ENCODE data around the gene LASP1NB.
"Not testable (repeated sequence)": the region's sequence is repeated elsewhere in the genome, so short reads cannot be mapped to it uniquely, and the experiment has no call there.

LASP1NB gene

DNA sequence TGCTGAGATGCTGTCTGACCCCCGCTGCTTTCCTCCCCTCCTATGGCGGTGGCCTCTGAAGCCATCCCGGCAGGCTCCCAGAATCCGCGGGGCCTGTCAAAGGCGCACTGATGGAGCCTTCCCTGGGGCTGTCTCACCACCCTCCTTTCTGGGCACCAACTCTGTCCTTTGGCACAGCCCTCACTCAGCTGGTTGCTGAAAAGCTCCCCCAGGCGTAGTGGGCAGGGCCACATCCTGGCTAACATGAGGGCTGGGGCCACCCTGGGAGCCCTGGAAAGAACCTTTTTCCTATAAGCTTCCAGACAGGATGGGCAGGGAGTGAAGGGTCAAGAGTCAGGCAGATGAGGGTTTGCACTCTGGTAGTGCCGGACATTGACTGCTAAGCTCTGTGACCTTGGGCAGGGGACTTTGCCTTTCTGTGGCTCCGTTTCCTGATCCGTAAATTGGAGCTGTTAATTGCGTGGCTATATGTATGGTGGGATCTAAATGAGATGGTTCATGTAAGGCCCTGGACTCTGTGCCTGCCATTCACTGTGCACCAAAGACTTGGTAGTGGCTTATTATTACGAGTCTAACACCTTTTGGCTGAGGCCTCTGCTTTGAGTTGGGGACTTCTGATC lies 27.6 kb upstream of the LASP1NB start:
- no peak for DNase-seq

DNA sequence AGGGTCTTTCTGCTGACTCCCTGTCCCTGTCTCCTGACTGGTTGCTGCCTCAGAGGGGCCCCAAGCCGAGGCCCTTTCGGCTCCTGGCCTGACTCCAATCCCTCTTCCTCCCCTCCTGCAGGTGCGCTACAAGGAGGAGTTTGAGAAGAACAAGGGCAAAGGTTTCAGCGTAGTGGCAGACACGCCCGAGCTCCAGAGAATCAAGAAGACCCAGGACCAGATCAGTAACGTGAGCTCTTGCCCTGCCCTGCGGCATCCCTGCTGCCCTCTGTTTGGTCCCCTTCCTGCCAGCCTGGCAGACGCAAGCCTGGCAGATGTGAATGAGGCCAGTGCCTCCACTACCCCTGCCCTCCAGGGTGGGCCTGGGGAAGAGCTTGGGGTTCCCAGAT lies 27.1 kb upstream of the LASP1NB start:
- DNase-seq, result no peak

DNA sequence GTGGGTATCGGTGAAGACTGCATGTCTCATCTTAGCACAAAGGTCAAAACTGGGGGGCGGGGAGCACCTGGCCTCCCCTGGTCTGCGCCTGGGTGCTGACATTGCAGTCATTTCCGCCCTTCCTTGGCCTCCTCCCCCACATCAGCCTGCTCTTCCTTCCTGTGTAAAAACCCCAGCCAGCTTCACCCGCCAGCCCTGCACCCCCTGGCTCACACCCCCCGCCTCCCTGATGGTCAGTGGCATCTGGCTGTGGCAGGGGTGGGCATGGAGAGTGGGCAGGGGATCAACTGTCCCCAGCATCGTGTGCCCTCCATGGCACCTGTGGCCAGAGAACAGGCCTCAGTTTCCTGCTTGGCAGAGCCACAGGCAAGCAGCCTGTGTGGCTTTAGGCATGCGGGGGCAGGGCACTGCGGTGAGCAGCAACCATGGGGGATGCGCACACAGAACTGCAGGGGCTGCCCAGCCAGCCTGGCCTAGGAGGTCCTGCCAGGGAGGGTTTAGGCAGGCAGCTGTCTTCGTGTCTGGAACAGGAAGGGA lies 26.5 kb upstream of the LASP1NB start:
- no peak for DNase-seq

DNA sequence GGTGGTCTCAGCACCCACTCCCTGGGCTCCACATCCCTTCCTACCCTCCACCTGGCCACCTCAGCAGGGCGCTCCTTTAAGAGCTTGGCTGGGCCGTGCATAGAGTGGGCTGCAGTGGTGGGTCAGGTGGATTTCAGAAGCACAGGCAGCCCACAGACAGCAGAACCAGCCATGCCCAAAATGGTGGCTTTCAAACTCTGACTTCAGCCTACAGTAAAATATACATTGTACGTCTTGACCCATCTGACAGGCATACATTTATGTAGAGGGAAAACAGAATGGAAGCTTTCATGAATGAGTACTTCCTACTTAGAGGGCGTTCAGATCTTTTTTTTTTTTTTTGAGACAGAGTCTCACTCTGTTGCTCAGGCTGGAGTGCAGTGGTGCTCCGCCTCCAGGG lies 26.0 kb upstream of the LASP1NB start:
- DNase-seq, result no peak

DNA sequence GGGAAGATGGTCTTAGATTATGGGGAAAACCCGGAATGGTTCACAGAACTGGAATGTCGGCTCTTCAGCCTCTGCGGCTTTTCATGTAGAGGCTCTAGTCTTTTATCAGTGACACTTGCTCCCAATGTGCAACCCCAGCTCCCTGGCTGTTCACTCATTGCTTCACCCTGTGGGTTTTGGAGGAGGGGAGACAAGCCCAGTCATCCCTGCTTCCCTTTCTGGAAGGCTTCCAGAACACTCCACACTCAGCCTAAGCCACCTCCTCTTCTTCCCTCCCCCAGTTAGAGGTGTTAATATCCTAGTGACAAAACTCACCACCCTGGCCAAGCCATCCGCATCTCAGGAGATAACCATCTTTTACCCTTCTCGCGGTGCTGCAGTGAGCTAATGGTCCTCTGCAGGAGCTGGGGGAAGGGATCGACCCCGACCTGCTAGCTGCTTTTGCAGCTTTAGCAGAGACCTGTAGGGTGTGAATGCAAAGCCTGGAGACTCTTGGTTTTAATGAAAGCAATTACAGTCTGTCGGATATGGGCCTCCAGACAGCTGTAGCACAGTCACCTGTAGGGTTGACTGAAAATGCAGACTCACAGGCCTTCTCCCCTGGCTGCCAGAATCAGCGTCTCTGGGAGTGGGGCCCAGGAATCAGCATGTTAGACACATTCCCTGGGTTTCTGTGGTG lies 24.3 kb upstream of the LASP1NB start:
- DNase-seq, result no peak

DNA sequence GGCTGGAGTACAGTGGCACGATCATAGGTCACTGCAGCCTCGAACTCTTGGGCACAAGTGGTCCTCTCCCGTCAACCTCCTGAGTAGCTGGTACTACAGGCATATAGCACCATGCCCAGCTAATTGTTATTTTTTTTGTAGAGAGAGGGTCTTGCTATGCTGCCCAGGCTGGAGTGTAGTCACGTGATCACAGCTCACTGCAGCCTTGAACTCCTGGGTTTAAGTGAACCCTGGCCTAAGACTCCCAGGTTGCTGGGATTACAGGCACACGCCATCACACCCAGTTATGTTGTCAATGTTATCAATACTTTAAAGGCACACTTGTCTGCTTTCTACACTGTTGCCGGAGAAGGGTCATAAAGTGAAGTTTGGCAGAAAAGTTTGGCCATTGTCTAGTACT lies 22.0 kb upstream of the LASP1NB start:
- no peak for DNase-seq

DNA sequence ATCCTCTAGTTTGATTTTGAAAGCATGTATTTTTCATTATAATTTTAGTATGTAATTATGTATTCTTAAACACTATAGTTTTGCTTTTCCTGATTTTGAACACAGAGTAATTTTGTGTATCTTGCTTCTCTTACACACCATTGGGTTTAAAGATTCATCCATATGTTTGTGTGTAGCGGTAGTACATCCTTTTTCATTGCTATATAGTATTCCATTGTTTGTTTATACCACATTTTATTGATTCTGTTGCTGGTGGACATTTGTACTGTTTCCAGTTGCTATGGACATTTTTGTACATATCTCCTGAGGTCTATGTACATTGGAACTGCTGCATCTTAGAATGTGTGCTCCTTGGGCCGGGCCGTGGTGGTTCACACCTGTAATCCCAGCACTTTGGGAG lies 20.5 kb upstream of the LASP1NB start:
- no peak for DNase-seq

DNA sequence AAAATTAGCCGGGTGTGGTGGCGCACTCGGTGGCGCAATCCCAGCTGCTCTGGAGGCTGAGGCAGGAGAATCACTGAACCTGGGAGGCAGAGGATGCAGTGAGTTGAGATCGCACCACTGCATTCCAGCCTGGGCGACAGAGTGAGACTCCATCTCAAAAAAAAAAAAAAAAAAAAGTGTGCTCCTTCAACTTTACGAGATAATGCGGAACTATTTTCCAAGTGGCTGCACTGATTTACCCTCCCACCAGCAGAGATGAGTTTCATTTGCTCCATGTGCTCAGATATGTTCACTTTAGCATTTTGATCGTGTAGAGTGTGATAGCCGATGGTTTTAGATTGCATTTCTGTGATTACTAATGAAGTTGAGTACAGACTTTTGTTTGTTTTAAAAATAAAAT lies 20.0 kb upstream of the LASP1NB start:
- no peak for DNase-seq

DNA sequence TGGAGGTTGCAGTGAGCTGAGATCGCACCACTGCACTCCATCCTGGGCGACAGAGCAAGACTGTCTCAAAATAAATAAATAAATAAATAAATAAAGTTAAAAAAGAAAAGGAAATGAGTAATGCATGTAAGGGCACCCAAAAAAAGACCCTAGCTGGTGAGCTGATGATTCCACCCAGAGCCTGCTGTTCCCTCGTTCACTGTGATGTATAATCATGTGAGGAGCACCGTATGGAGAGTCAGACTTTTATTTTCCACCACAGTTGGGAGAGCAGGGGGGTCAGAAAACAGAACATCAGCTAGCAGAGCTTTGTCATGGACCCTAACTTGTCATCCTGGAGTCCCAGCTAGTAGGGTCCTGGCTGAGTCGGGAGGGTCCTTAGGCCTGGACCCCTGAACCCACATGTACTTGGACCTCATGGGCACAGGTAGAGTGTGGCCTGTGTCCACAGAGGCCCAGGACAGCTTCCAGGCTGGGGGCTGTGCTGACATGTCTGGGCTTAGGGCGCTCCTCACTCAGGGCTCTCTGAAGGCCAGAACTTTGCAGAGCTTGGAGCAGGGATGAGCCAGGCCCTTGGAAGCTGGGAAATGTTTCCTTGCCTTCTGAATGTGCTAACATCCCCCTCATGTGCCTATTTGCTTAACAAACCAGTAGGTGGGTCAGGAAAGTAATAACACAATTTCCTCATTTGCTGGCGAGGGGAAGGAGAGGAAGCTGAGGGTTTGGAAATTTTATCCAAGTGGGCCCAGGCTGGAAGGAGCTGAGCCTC lies 18.8 kb upstream of the LASP1NB start:
- no peak for DNase-seq

DNA sequence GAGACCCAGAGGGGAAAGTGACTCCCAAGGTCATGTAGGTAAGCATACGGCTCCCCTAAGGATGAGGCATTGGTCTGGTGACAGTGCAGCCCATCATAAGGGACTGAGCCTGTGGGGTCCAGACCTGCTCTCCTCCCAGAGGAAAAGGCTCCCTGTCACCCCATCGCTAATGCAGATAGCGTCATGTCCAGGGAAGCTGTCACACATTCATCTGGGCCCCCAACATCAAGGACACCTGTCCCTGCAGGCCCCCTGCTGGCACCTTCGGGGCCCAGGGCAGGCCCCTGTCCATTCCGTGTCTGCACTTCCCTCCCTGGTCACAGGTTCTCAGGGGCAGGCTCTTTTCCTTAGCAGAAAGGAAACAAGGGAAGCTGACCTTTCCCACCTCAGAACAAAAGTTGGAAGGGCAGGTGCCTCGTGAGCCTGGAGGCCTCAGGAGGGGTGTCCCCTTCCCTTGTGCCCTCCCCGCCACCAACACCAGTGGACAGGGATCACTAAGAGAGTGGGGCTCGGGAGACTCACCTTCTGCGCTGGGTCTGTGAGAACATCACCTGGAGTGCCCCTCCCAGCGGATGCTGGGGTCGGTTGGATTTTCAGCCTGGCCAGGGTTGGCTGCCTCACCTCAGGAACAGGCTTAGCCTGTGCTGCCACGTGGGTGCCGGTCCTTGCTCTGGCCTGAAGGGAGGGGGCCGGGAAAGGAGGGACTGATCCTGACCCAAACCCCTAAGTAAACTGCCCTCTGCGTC lies 17.3 kb upstream of the LASP1NB start:
- no peak for DNase-seq

DNA sequence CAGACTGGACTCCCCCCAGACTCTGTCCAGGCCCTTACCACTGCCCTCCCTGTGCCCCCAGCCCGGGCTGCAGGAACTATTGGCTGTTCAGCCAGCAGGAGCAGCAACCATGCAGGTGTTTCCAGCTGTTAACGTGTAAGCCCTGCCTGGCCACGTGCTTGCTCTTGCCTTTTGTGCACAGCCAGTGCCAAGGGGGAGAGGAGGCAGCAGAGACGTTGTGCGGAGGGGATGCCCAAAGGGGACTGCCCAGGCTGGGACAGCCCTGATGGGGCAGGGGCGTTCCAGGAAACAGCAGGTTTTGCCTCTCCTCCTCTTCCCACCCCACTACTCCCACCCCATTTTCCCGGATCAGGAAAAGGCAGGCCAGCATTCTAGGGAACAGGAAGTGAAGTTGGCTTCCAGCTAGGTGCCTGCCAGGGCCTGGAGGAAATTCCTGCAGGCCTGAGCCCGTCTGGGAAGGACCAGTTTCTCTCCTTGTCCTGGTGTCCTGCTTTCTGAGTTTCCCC lies 16.7 kb upstream of the LASP1NB start:
- no peak for DNase-seq

DNA sequence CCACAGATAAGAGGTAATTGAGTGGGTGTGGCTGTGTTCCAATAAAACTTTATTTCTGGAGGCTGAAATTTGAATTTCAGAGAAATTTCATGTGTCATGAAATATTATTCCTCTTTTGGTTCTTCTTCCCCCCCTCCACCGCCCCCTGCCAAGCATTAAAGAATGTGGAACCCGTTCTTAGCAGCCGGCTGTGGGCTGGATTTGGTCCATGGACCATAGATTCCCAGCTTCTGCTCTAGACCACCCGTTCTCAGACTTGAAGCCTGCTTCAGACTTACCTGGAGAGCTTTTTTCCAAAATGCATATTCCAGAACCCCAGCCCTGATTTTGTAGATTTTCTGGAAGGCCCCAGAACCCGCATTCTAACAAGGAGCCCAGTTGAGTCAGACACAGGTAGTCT lies 15.1 kb upstream of the LASP1NB start:
- DNase-seq, result no peak

DNA sequence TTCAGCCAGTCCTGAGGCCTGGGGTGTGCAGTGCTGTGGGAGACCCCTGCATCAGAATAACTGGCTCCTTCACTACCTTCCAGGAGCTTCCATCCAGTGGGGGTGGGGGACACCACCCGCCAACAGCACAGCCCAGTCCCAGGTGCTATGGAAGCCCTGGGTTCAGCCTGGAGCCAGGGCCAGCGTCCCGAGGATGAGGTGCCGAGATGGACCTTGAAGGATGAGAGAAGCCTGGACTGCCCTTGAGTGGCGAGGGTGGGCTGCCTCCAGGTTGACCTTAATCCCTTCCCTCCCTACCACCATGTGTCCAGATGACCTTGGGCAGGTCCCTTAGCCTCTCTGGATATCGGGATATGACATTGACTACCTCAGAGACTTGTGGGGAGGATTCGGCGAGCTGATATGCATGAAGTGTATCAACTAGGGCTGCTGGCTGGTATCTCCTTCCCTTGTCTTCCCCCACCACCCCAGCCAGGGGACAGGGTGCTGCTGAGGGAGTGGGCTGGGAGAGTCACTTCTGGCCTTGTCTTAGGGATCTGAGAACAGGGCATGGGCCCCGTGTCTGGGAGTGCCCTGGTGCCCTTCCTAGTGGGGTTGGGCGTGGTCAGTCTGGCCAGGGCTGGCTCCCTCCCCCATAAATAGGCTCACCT lies 14.2 kb upstream of the LASP1NB start:
- DNase-seq, result no peak

DNA sequence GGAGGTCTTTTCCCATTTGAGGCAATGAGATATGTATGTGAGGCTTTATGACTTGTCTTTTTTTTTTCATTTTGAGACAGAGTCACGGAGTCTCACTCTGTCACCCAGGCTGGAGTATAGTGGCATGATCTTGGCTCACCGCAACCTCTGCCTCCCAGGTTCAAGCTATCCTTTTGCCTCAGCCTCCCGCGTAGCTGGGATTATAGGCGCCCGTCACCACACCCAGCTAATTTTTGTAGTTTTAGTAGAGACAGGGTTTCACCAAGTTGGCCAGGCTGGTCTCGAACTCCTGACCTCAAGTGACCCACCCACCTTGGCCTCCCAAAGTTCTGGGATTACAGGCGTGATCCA lies 13.7 kb upstream of the LASP1NB start:
- not testable (repeated sequence) for DNase-seq

DNA sequence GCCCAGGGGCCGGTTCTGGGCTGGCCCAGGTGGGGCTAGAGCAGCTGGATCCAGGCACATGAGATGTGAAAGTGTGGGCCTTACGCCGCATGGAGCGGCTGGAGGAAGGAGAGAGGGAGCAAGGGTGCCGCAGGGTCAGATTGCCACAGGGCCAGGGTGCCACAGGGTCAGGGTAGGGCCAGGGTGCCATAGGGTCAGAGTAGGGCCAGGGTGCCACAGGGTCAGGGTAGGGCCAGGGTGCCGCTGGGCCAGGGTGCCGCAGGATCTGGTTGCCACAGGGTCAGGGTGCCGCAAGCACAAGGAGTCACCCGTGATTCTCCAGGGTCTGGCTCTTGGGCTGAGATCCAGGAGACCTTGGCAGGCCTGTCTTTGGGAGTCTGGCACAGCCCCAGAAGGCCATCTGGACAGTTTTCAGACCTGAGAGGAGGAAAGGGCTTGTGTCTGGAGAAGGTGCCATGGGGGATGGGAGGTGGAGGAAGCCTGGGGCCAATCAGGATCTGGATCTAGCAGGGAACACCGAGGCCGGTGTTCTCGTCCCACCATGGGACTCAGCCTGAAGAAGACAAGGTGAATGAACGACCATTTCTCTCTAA lies 13.1 kb upstream of the LASP1NB start:
- DNase-seq, result no peak

DNA sequence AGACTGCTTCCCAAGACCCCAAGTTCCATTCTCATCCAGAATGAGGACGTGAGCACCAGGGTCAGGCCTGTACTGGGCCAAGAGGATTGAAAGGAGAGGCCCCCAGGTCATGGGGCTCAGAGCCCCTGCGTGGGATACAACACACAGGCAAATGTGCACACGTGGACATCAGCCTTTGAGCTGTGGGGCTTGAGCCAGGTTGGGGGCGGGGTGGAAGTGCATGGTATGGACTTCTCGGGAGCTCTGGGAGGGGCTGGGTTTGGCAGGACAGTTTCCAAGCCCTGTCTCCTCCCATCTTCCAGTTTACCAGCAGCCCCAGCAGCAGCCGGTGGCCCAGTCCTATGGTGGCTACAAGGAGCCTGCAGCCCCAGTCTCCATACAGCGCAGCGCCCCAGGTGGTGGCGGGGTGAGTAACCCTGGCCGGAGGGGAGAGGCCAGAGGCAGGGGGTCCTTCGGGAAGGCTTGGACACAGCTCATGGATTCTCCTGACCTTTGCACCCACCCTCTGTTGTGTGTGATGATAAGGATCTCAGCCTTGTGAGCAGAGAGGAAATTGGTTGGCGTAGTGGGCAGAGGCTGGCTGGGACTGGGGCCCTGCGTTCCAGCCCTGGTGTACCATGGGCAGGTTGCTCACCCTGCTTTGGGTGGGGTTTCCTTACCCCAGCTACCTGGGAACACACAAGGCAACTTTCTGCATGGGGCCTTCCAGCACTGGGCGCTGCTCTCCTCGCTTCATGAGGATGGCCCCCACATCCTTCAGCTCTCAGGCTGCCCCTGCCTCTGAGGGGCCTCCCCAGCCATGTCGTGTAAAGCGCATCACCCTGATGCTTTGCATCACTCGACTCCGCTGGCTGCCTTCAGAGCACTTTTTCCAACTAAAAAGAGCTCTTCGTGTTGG lies 10.4 kb upstream of the LASP1NB start:
- DNase-seq, result no peak

DNA sequence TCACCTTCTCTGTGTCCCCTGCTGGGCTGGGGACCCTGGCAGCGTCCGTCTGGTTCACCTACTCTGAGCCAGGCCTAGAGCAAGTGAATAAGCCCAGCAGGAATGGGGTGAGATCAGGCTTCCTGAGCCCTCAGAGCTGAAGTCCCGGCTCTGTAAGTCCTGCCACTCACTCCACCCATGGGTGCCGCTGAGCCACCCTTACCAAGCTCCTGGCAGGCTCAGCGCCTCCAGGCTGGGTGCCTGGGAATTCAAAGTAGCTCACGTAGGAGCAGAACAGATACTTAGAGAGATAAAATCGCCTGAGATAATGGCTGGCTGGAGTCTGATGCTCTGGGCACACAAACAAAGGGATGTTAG lies 9.8 kb upstream of the LASP1NB start:
- no peak for DNase-seq

DNA sequence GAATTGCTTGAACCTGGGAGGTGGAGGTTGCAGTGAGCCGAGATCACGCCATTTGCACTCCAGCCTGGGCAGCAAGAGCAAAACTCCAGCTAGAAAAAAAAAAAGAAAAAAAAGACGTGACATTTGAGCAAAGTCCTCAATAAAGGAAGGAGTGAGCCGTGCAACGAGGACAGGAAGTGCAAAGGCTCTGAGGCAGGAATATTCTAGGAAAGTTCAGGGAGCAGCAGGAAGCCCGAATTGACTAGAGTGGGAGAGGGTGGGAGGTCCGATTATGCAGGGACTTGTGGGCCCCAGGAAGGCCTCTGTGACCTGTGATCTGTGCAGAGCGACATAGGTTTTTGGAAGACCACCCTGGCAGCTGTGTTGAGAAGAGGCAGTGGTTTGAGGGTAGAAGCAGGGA lies 8.6 kb upstream of the LASP1NB start:
- no peak for DNase-seq

DNA sequence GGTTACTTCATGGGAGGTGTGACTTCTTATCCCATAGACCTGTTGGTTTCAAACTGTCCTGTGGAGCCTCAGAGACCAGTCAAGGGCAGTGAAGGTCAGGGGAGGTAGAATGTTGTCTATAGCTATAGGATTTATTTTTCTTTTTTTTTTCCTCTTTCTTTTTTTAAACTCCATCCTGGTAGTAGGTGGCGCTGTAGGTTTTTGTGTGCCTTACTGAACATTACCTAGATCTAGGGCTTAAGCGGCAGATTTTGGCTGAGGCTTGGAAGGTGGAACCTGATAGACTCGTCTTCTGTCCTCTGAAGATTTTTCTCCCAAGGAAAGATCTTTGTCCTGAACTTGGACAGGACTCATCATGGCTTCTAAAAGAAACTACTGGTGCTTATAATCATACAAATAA lies 8.2 kb upstream of the LASP1NB start:
- DNase-seq, result no peak

DNA sequence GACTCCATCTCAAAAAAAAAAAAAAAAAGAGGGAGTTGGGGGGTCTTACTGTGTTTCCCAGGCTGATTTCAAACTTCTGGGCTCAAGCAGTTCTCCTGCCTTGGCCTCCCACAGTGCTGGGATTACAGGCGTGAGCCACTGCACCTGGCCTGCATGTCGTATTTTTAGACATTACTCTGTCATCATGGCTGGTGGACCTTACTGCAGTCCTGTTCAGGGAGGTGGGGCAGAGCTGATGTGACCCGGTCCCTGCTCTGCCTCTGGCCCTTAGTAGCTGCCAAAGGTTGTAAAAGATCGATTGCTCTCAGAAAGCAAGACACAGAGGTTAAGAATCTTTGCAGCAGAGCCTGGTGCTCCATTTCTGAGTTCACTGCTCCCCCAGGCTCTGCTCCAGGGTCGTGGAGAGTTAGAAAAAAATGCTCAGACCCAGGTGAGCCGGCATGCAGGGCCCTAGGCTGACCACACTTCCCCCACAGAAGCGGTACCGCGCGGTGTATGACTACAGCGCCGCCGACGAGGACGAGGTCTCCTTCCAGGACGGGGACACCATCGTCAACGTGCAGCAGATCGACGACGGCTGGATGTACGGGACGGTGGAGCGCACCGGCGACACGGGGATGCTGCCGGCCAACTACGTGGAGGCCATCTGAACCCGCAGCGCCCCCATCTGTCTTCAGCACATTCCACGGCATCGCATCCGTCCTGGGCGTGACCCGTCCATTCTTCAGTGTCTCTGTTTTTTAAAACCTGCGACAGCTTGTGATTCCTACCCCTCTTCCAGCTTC lies 7.1 kb upstream of the LASP1NB start:
- DNase-seq, result no peak

DNA sequence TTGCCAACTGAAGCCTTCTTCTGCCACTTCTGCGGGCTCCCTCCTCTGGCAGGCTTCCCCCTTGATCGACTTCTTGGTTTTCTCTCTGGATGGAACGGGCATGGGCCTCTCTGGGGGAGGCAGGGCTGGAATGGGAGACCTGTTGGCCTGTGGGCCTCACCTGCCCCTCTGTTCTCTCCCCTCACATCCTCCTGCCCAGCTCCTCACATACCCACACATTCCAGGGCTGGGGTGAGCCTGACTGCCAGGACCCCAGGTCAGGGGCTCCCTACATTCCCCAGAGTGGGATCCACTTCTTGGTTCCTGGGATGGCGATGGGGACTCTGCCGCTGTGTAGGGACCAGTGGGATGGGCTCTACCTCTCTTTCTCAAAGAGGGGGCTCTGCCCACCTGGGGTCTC lies 6.5 kb upstream of the LASP1NB start:
- DNase-seq, result no peak

Measured in NCI-H187 treated with DMSO at 0.1 percent for 48 hours (cell line).